Stimulated activated CD8-positive, alpha-beta memory T cell treated with anti-CD3 and anti-CD28 coated beads, Interleukin-4, amount 100 ng/mL, for 48 hours (primary cell): Measurements from ENCODE around the gene RNF187.
"Not testable (repeated sequence)": the region's sequence is repeated elsewhere in the genome, so short reads cannot be mapped to it uniquely, and the experiment has no call there.

Experiments
- DNase-seq: peaks from one replicate; pipeline ENCODE4 v3.0.0-alpha.2; 2020

Gene RNF187

DNA sequence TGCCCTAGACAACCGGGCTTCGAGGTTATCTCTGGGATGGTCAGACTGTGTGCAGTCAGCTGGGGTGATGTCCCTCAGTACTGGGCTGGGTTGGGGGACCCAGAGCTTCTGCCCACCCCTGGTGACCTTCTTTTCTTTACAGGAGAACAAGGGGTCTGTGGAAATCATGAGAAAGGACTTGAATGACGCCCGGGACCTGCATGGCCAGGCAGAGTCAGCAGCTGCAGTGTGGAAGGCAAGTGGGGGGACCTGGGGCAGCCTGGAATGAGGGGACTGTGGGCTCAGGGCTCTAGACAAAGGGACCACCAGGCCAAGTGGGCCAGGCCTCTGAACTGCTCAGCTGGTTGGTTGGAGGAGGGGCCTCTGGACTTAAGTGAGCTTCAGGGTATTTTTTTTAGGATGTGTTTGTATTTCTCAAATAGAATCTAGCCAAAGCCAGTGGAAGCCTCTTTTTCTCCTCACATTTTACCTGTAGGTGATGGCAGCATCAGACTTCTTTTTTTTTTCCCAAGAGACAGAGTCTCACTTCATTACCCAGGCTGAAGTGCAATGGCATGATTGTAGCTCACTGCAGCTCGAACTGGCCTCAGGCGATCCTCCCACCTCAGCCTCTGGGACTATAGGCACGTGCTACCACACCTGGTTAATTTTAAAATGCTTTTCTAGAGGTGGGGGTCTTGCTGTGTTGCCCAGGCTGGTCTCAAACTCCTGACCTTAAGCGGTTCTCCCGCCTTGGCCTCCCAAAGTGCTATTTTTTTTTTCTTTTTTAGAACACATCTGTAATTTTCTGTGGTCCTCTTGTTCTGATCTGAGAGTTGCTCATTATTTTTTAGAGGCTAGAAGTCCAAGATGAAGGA lies 1.9 kb downstream of the RNF187 start:
- DNase-seq = no peak

DNA sequence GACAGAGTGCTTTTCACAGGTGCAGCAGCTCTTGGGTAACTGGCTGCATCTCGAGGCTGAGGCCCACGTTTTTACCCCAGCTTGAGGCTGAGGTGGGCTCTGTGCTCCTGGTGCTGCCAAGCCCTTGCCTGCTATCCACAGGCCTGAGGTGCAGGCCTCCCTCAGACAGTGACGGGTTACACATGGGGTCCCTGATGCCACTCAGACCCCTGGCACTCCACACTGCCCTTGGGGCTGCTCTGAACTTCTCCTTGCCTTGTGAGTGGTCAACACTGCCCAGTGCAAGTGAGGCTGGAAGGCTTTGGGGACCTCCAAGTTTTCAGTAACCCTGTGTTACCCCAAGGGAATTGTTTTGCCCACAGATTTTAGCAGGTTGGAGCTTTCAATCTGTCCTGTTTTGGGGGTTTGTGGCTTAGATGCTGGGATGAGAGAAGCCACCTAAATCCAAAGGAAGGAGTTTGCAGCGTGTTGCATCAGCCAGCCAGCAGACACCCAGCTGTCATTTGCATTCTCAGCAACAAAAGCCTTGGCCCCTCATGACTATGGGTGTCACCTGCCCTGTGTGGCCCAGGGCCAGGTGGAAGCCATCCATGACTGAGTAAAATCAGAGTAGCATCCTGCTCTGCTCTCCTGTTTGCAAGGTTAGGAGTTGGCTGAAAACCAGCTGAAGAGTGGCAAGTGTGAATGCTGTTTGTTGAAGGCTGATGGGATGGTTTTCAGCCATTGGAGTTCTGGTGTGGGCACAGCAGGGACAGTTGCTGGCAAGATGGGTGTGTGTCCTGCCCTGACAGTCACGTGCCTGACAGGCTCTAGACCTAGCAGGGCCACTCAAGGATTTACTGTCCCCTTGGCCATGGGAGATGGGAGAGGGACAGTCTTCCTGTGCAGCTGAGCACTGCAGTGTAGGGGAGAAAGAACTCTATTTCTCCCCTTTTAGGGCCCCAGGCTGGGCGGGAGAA lies 3.2 kb downstream of the RNF187 start:
- no peak for DNase-seq

- DNase-seq = no peak
Measured at GRCh38 chr1:228493141-228494043, 6.2 kb downstream of the RNF187 start.

DNA sequence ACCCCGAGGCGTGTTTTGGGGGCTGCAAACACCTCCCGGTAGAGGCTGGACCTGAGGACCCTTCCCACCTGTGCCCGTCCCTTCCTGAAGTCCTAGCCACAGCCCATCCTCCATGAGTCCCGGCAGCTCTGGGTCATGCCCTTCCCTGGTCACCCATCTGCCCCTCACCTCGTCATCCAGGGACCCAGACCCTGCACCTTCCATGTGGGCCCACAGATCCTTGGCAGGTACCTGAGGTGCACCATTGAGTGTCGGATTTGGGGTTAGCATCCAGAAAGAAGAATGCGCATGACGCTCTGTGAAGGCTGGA lies 6.8 kb downstream of the RNF187 start:
- no peak for DNase-seq

DNA sequence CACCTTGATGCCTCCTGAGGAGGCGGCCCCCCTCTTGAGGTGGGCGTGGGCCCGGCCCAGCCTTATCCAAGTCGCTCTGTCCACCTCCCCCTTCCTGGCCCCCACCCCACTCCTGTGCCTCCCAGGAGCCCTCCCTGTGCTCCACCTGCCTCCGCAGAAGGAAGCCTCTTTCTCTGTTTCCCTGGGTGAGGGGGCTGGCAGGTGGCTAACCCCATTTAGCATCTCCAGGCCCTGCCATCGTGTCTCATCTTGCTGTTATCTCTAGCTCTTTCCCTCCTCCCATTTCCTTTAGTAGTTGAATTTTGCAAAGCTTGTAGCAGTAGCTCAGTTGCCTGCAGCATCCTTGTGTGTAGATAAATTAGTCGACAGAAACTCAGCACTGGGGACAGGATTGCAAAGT lies 7.2 kb downstream of the RNF187 start:
- no peak for DNase-seq

- no peak for DNase-seq
Measured at GRCh38 chr1:228494970-228495853, 8.0 kb downstream of the RNF187 start.

- no peak for DNase-seq
Measured at GRCh38 chr1:228496084-228496483, 8.9 kb downstream of the RNF187 start.

DNA sequence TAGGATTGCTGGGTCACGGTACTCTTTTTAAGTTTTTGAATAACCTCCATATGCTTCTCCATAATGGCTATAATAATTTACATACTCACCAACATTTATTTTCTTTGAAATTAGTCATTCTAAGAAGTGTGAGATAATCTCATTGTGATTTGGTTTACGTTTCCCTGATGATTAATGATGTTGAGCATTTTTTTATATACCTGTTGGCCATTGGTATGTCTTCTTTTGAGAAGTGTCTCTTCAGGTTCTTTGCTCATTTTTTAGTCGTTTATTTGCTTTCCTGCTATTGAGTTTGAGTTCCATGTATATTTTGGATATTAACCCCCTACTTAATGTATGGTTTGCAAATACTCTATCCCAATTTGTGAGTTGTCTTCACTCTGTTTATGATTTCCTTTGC lies 9.3 kb downstream of the RNF187 start:
- DNase-seq = no peak

- peak; percentile 17 for DNase-seq
Measured at GRCh38 chr1:228497206-228497605, 10.0 kb downstream of the RNF187 start.

- DNase-seq = peak; percentile 19
Measured at GRCh38 chr1:228497817-228498216, 10.6 kb downstream of the RNF187 start.

- peak; percentile 19 for DNase-seq
Measured at GRCh38 chr1:228500143-228500734, 13.1 kb downstream of the RNF187 start.

DNA sequence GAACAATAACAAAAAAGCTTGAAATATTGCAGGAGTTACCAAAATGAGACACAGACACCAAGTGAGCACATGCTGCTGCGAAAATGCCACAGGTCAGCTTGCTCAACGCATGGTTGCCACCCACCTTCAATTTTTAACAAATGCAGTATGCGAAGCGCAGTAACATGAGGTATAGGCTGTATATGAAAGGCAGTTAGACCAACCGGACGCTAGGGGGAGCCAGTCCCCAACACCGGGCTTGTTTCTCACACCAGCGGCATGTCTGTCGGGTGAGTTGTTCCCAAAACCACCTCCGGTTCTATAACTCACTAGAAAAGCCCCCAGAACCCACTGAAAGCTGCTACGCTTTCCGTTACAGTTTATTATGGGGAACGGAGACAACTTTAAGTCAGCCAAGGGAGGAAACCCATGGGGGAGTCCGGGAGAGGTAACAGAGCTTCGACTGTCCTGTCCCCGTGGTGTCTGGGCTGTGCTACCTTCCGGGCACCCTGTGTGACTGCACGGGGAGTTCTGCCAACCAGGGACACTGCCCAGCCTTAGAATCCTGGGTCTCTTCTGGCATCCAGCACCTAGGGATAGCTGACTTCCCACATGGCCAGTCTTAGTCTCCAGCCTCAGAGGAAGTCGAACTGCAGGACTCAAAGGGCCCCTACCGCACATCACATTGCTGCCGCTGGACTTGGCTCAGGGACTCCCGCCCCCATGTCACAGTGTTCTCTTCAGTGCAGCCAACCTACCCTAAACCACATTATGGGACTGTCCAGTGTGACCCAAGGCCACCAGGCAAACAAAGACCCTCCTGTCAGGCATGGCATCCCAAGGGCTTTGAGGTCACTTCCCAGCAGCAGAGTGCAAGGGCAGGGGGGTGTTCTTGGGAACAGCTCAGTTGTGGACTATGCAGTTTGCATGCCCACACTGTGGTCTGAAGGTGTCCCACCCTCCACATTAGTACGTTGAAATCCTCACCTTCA lies 14.0 kb downstream of the RNF187 start:
- peak; percentile 93 for DNase-seq

GRCh38 chr1:228502522-228502921 lies 15.3 kb downstream of the RNF187 start:
- no peak for DNase-seq

DNA sequence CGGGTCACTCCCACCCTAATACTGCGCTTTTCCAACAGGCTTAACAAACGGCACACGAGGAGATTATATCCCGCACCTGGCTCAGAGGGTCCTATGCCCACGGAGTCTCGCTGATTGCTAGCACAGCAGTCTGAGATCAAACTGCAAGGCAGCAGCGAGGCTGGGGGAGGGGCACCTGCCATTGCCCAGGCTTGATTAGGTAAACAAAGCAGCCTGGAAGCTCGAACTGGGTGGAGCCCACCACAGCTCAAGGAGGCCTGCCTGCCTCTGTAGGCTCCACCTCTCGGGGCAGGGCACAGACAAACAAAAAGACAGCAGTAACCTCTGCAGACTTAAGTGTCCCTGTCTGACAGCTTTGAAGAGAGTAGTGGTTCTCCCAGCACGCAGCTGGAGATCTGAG lies 18.8 kb downstream of the RNF187 start:
- DNase-seq = not testable (repeated sequence)

GRCh38 chr1:228507961-228508652 lies 20.9 kb downstream of the RNF187 start:
- DNase-seq = peak; percentile 9

DNA sequence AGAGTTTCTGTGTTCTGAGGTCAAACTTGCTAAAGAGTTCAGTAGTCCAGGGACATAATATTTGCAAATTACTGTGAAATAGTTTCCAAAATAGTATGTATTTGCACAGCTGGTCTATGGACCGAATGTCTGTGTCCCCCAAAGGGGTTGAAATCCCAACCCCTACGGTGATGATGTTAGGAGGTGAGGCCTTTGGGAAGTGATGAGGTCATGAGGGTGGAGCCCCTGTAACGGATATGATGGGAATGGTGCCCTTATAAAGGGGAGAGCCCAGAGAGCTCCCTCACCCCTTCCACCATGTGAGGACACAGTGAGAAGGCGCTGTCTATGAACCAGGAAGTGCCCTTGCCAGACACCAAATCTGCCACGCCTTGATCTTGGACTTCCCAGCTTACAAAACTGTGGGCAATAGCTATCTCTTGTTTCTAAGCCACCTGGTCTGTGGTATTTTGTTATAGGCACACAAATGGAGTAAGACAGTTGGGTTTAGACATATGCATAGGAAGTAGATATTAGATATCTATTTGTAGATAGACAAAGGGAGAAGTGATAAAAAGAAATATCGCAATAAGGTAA lies 21.7 kb downstream of the RNF187 start:
- DNase-seq = peak; percentile 3

DNA sequence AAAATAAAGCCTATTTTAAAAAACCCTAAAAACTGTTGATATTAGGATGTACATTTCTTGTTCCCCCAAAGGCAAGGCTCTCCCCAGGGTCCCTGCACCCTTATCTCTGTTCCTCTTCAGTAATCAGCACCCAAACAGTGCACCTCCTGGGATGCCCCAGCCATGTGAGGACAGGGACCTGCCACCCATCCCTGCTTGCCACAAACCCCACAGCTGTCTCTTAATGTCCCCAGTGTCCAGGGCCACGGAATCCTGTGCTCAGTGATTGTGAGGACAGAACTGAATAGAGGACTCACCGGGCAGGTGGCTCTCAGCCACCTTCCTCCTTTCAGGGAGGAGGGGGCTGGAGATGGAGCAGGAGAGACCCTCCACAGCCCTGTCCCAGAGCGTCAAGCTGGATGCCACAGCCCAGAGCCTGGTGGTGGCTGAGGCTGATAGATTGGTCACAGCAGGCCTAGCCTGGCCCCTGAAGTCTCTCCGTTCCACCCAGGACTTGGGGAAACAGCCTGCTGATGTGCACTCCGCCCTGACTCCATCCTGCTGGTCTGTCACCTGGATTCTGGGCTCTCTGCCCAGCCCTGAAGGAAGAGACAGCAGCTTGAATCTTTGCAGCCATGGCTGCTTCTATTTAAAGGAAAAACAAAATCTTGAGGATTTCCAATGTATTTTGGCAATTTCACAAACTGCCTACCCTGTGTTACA lies 23.1 kb downstream of the RNF187 start:
- DNase-seq = peak; percentile 8

DNA sequence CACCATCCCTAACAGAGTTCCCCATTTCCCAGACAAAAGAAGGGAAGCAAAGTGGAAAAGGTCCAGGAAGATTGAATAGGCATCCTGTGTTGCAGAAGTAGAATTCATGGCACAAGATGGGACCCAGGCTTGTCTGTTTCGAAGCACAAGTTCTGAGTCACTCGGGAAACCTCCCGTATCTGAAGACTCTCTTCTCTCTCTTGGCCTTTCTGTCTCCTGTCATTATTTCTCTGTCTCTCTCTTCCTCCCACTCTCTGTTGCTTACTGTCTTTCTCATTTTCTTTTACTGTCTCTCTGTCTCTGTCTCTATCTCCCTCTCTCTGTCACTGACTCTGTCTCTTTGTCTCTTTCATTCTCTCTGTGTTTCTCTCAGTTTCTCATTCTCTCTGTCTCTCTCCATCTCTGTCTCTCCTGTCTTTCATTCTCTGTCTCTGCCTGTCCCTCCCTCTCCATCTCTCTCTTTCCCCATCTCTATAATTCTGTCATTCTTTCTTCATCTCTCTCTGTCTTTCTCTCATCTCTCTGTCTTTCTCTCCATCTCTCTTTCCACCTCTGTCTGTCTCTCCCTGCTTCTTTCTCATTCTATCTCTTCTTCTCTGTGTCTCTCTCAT lies 23.7 kb downstream of the RNF187 start:
- no peak for DNase-seq
